Activated CD4-positive, alpha-beta T cell treated with anti-CD3 and anti-CD28 coated beads for 24 hours (primary cell): ENCODE data around the gene TC2N.
"Not testable (repeated sequence)": the region's sequence is repeated elsewhere in the genome, so short reads cannot be mapped to it uniquely, and the experiment has no call there.

Experiments used
- DNase-seq, 2 donors: peaks; one replicate each; pipeline ENCODE4 v3.0.0-alpha.2; 2020; ENCODE audit warnings: low read depth in 2 of 2

TC2N gene

DNA sequence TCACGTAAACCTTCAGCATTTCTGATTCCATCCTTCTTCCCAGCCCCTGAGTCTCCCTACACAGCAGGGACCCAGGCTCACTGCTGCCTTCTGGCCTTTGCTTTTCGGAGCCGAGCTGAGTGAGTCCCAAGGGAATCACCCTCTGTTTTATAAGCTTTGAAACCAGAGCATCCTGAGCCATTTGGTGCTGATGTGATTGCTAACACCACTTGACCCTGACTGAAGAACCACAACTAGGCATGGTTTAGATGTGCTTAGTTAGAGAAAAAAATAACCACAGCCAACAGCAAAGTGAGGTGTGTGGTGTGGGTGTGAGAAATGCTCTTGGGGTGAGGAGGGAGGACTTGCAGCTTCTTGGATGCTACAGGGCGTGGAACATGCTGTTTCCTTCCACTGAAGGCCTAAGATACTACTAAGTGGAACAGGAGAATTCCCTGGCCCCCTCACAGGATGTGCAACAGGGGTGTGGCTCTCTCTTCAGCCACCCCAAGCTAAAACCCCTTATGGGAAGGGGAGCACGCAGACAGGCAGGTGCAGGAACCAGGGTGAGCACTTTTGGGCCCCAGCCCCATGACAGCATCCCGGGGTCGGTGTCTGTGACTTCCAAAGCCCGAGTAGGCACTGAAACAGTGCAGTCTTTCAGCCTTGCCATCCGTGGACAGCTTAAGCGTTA is at the start of gene TC2N:
TSS of gene TC2N (minus strand) at position 221 of the 673 bp plus-strand sequence. CDS start 53,767 bp downstream, outside the sequence.
- DNase-seq = no peak

DNA sequence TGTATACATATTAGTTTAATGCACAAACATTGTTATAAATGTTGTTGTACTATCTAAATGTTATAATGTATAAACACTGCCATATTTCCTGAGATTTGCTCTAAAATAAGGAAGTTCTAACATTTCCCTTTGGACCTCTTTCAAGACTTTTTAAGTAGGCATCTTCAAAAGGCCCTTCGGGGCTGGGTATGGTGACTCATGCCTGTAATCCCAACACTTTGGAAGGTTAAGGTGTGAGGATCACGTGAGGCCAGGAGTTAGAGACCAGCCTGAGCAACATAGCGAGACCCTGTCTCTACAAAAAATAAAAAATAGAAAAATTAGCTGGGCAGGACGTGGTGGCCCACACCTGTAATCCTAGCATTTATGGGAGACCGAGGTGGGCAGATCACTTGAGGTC is 44.7 kb upstream of the TC2N start:
- DNase-seq = no peak

DNA sequence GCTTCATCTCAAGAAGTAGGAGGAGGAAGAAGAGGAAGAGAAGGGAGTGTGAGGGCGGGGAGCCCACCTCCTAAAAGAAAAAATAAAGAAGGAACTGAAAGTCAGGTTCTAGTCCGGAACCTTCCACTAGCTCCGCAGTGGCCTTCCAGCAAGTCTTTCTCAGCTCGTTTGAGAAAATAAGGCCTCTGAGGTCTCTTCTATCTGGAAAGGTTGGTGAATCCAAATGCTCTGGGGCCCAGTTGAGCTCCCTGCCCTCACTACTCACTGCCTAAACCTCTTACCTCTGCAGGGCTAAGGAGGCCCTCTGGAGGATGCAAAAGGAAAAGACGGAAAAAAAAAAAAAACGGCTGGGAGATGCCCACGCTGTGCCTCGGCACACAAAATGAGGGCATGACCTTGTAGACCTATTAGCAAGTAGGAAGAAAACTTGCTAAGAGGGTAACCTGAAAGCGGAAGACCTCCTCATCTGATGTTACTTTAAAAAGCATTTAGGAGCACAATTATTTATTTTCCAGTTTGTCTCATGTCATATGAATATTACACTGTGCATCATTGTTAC is 44.2 kb upstream of the TC2N start:
- peak; percentile 10 to 24 for DNase-seq

DNA sequence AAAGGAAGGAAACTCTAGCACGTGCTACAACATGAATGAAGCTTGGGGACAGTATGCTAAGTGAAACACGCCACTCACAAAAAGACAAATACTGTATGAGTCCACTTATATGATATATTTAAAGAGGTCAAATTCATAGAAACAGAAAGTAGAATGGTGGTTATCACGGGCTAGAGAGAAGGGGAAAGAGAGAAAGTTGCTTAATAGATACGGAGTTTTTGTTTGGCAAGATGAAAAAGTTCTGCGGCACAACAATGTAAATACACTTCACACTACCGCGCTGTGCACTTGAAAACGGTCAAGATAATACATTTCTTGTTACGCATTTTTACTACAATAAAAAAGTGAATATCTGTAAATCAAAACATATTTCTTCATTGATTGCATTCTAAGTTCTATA is 42.9 kb upstream of the TC2N start:
- no peak for DNase-seq

DNA sequence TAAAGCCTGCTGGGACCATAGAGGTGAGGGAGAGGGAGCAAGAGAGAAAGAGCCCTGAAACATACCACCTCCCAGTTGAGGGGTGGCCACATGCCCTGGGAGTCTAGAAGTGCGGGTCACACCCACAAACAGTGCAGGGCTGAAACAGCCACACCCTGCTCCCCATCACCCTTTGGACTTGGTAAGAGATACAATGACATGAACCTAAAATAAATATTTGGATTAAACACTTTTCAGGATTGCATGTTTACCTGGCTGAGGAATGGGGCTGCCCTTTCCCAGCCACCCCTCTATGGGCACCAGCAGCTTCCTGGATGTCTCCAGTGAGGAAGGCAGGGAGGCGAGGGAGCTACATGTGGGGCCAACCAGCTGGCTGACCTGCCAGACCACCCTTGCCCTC is 39.0 kb upstream of the TC2N start:
- DNase-seq = no peak

DNA sequence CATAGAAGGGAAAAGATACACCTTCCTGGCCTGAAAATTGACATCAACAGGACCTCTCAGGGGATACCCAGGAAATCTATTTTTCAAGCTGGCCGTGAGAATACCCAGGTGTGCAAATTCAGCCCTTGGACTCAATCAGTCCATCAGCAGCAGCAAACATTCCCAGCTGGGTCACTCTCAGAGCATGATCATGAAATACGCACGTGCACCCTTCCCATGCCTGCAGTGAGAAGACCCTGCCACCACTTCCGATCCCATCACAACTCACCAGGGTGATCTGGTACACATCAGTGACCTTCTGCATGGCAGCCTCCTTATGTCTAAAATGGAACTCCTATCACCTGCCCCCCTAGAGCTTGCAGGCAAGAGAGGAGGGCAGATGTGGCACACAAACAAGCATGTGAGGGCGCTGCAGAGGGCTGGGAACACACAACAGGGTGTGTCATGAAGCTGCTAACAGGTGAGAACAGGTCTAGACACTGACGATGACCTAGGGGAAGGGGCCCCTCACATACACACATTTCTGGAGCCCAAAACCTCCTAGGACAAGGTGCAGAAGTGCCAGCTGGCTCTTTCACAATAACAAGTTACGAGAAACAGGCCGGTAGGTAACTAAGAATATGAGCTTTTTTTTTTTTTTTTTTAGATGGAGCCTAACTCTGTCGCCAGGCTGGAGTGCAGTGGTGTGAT is 37.8 kb upstream of the TC2N start:
- no peak for DNase-seq

DNA sequence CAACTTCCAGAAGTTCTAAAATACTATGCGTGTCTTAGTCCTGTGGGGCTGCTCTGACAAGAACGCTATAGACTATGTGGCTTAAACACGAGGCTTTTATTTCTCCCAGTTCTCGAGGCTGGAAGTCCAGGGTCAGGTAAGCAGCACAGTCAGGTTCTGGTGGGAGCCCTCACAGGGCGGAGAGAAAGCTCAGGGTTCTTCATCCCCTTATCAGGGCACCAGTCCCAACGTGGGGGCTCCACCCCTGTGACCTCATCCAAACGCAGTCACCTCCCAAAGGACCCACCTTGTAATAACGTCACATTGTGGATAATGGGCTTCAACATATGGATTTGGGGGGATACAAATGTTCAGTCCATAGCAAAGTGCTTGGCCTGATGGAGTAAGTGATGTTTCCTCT is 37.1 kb upstream of the TC2N start:
- no peak for DNase-seq

DNA sequence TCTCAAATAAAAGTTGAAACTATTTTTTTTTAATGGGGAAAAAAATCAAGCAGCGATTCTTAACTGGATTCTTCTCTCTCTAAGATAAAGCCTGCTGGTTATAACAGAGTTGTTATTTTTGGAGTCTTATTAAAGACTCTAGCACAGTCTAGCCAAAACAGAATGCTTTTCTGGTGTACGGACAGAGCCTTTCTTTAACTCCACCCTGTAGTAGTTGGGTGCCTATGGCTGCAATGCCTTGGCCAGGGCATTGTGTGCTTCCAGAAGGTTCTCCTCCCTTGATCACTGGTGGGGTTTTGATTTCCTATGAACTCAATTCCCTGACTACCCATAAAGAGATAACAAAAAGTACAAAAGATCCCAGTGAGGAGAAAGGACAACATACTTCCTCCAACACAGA is 35.7 kb upstream of the TC2N start:
- DNase-seq = no peak

DNA sequence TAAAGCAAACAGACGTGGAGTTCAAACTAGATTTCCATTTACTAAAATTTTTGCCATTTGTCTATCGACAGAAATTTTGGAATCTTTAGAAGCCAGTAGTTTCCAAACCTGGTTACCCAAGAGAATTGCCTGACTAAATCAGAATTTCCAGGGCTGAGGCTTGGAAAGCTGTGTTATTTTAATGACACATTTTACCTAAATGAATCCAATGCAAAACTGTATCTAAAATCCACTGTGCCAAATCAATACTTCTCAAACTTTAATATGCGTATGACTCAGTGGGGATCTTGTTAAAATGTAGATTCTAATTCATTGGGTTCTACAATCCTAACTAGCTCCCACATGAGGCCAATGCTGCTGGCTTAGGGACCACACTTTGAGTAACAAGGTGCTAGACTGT is 35.0 kb upstream of the TC2N start:
- DNase-seq = no peak

DNA sequence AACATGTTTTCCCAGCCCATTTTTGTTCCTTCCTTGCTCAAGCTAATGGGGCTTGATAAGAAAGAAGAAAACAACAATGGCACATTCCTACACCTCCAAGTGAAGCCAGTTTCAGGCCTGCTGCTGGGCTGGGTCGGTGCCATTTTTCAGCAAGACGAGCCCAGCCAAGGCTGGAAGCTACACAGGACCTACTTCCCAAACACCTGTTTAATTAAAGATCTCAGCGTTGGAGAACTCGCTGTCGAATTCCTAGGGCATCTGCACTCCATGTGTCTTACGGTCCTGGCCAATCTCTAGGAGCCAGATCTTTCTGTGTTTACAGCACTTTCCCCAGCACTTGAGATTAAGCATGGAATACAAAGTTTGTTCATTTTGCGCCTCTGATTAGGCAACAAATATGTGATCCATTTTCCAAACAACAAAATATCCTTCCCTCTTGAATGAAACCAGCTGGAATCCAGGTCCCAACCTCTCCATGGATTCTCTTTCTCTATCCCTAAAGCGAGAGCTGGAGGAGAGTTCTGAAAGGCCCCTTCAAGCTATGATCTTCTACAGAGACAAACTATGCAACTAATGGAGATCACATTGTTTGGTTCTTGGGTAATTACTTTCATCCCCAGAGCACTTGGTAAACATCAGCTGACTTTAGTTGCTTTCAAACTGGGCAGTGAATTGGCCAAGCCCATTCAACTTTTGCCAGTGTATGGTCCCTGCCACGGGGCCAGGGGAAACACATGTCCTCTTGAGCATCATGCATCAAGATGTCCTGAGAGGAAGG is 34.3 kb upstream of the TC2N start:
- no peak for DNase-seq

DNA sequence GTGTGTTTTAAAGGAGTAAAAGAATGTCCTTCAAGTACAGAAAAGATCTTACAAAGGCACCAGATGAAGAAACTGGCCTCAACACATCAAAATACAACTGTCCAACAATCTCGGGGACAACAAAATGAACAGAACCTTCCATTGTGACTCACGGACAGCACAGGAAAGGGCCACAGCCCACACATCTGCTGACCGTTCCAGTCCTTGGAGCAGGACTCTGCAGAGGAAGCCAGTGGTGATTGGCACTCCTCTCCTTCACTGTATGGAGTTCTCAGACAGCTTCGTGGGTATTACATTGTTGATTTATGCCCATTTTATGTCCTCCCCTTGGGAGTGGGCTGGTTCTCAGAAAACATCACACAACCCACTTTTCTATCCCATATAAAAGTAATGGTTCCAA is 32.5 kb upstream of the TC2N start:
- DNase-seq = no peak

DNA sequence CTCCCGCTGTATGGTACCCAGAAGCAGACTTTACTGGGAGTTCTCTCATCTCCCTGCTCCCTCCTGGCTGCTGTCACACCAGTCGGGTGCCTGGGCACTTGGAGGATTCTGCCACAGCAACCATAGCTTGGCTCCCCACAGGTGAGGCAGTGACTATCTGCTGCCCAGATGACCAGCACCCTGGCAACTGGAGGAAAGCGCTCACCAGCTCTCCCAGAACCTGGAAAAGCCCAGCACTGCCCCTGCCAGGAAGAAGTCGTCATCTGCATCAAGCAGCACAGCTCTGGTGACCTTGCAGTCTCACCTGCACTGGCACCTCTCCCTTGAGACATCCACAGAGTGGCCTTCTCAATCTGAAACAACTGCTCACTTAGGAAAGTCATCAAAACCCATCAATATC is 31.9 kb upstream of the TC2N start:
- DNase-seq = no peak

DNA sequence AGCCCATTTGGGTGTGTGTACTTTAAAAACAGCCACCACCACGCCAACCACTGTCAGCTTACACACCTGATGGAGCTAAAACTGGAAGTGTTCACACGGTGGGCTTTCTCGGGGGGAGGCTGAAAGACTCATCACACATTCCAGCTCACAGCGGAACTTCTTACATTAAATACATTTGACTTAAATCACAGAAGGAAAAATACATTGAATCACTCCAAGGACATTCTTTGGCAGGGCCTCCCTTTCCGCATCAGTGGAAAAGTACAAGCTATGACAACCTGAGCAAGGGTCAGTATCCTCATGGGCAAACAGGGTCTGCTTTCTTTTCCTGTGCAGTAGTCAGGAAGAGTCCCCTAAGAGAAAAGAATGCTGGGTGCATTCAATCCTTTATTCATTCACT is 31.0 kb upstream of the TC2N start:
- DNase-seq = no peak

DNA sequence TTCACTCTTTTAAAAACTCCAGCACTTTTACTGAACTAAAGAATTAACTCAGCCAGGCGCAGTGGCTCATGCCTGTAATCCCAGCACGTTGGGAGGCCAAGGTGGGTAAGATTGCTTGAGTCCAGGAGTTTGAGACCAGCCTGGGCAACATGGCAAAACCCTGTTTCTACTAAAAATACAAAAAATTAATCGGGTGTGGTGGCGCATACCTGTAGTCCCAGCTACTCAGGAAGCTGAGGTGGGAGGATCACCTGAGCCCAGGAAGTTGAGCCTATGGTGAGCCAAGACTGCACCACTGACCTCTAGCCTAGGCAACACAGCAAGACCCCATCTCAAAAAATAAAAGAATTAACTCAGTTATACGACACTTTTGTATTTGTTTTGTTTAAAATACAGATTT is 30.4 kb upstream of the TC2N start:
- DNase-seq = not testable (repeated sequence)

DNA sequence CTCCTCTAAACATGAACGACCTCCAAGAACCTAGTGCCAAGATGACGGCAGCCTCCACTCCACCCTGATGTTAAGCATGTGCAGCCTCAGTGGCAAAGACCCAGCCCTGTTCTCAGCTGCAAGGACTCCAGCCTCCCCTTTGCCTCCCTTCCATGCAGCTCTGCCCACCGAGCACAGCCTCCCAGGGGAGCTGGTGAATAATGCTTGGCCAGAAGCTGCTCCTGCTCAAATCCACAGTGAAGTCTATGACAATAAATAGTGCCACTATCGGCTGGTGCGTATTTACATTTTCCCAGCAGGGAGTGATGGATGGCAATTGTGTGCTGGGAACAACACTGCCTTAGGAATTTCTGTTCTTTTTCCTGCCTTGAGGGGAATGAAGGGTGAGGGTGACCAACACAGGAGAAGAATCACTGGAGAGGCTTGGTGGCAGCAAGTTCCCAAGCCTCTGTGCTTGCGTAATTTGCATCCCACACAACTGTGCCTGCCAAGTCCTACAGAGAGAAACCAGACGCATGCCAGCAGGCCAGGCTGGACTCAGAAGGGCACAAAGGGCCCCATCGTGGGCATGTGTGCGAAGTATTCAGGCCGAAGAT is 29.9 kb upstream of the TC2N start:
- DNase-seq = no peak

DNA sequence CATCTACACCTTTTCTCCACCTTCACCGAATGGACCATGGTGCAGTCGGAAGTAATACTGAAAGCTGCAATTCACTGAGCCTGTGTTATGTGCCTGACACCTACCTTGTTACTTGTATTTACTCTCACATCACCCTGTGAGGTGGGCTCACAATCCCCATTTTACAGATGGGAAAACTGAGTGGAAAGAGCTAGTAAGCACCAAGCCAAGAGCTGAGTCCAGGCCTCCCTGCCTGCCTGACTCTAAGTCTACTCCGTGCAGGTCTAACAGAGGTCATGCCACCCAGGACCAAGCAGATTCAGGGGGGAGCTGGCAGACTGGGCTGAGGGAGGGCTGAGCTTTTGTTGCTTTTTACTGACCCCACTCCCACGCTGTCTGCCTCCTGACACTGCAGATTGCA is 29.1 kb upstream of the TC2N start:
- DNase-seq = no peak

DNA sequence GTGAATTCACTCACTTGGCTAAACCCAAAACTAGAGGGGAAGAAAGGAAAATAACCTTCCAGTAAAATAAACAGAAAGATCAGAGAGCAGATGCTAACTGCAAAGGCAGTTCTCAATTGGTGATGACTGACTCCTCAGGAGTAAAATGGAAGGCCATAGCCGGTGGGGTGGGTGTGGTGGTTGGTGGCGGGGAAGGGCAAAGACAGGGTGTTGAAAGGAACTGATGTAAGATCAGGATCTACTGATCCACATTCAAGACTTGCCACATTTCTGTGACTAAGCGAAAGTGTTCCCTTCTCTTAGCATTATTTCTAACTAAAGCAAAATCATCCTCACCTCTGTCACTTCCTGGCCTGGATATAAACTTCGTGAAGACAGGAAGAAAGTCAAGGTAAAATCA is 26.3 kb upstream of the TC2N start:
- DNase-seq = no peak

DNA sequence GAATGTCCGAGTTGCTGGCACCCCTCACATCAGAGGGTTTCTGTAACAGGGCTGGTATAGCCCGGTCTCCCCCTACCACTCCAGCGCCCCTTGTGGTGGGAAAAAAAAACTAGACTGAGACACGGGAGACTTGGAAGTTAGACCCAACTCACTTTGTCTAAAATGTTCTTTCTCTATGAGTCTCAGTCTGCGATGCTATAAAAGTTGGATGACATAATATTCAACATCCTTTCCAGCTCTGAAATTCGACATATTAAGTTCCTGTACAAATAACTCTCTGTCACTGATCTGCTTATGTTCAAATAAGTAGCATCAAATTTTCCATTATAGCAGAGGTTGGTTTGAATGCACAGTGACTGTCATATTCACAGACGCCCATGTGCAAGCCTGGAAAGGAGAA is 25.7 kb upstream of the TC2N start:
- DNase-seq = no peak

DNA sequence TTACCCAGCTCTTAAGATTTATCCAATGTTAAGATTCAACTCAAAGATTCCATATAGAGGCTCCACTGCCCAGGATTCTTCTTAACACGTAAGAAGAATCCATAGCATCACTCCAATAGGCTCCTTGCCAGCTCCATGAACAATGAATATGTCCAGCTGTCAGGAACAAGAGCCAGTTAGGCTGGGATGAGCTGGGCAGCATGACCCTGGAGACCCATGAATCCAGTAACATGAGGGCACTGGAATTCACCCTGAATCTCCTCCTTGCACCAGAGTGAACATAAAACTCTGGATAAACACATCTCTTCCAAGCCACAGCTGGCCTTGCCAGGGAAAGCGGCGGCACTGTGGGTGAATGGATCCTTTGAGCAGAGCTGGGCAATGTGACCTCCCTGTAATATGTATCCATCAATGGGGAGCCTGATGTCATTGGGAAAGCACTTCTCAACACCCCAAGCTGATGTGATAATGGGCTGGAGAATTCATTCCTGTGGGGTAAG is 24.4 kb upstream of the TC2N start:
- DNase-seq = no peak

DNA sequence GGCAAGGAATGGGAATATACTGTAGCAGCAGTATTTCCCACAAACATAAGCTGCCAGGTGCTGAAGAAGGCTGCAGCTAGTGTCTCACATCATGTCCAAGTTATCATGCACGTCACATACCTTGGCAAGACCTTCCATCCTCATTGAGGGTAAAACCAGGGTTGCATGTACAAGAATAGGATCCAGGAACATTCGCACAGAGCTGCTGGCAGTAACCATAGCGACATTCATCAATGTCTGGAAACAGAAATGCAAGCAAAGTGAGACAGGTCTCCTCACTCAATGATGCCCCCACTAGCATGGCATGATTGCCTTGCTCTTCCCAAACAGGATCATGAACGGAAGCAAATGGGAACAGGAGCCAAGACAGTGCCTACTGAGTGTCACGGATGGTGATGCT is 23.8 kb upstream of the TC2N start:
- no peak for DNase-seq

DNA sequence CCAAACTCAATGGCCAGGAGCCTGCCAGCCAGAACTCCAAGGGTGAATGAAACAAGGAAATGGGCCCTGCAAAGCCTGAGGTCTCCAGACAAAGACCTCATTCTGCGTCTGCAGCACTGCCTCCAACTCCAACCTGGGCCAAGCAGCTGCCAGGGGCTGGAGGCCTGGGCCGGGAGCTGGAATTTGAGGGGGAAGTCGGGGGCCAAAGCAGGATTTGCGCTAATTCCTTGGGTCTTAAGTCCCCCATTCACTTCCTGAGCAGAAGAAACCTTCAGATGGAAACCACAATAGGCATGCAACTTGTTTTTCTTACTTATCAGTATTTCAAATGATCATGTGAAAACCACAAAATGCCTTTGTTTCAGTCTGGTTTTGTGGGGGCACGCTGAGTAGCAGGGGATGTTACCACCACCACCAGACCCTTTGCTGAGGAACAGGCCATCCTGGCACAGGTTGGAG is 23.0 kb upstream of the TC2N start:
- no peak for DNase-seq
